Measurements from ENCODE around the gene EFCAB13.

The EFCAB13 gene, protein sequence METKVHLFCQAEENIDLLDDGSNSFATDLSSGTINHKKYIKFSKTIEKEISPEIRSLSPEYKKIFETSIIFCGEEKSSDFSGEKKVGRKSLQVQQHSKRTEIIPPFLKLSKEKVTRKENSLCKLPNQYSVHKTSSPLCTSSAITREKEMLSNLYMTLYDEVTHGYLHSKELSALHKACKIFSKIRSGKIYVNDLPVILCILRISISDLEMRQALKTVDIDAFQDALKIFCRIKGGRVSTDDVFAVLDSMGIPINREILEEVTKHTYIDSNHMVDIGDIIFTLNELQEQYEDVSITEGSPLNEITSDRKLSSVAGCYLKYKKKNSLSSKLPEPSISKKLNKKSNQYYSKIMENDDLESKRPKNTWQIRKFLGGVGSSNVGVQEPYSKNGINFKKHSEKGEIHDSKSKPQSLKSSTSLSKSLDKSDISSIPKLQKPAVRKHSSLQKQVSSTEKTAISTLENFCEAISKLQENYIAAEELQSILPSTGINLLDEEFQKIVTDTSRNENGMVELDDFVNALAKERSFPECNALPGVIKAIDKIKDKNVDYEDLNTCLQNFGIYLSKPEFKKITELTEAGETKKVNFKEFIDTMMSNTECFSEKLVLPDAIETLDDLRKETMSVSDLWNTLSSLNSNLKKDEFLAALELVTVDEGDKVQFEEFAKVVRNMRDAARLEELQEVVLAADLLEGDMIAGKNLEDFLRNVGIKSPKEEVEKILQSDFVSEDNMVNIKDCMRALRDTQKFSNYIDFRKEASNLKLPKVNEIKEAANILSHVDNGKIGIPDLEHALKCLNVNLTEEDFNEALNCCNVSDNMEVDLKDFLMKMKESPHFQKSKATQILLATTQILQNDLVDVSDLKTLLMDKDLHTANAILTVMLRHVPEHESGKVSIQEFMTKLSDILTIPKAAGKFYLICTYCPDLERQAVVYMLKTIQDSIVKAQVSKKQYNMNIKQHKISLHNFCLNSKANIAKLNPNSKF

GRCh38 chr17:47323382-47324223 is at the start of gene EFCAB13:
Gene EFCAB13 (plus strand): TSS chr17:47323955. CDS start chr17:47328354, 4,399 bp downstream.
- DNase-seq (ENCODE audit: low read depth): peak; percentile 60

GRCh38 chr17:47274319-47275069 is 49.3 kb upstream of the EFCAB13 start:
- DNase-seq (ENCODE audit: low read depth): no peak

- DNase-seq (ENCODE audit: low read depth): no peak
These were observed 48.3 kb upstream of the EFCAB13 start for GRCh38 chr17:47275245-47275984.

GRCh38 chr17:47276444-47276843 is 47.3 kb upstream of the EFCAB13 start:
- no peak for DNase-seq (ENCODE audit: low read depth)

DNA sequence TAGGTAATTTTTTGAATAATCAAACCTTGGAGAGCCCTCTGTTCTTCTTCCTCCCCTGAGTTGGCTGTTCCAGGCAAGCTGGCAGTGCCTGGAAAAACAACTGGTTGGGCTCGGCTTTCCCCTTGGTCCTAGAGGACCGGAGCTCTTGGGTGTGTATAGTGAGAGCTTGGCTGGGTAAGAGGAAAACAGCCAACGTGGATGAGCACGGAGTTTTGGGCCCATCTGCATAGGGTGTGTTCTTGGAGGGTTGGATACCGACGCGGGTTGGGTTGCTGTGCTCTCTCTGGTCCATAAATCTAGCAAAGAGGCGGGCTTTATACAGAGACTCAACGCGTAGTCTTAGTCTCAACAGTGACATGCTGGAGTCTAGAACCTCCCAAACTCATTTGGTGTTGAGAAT is 46.9 kb upstream of the EFCAB13 start:
- no peak for DNase-seq (ENCODE audit: low read depth)

DNA sequence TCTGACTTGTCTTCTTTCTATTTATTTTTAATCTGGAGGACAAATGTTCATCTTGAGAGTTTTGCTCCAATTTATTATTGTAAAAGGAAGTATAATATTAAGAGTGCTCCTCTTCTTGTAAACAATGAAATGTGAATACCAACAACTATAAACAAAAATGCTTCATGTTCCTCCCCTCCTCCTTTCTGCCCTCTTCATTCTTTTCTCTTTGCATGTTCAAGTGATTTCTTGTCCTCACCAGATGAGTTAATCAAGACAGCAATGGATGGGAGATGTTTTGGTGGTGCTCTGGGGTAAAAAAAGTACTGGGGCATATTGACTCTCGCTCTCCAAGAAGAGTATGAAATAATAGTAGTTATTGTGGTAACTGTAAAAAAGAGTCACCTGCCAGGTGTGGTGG is 45.8 kb upstream of the EFCAB13 start:
- no peak for DNase-seq (ENCODE audit: low read depth)

GRCh38 chr17:47278561-47278960 is 45.2 kb upstream of the EFCAB13 start:
- DNase-seq (ENCODE audit: low read depth): no peak

- no peak for DNase-seq (ENCODE audit: low read depth)
These were observed 44.5 kb upstream of the EFCAB13 start for GRCh38 chr17:47279062-47279801.

DNA sequence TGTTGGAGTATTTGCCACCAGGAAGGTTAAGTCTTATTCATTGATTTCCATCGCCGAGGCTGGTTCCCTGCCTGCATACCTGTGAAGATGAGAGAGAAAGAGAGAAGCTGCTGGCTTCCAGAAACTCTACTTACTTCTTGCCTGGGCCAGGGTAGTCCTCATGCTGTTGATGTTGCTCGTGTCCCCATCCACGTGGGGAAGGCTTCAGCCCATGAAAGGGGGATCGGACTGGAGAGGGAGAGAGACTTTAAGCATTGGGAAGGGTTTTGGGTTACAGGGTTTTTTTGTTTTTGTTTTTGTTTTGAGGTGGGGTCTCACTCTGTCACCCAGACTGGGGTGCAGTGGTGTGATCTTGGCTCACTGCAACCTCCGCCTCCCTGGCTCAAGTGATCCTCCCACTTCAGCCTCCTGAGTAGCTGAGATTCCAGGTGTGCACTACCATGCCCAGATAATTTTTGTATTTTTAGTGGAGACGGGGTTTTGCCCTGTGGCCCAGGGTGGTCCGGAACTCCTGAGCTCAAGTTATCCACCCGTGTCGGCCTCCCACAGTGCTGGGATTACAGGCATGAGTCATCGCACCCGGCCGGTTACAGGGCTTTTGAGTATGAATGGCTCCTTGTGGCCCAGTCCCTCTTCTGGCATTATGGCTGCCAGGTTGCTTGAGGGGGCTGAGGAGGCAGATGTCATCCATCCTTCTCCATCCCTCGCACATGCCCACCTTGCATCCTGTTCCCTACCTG is 43.5 kb upstream of the EFCAB13 start:
- DNase-seq (ENCODE audit: low read depth): no peak

- no peak for DNase-seq (ENCODE audit: low read depth)
These were observed 42.5 kb upstream of the EFCAB13 start for GRCh38 chr17:47281216-47281615.

DNA sequence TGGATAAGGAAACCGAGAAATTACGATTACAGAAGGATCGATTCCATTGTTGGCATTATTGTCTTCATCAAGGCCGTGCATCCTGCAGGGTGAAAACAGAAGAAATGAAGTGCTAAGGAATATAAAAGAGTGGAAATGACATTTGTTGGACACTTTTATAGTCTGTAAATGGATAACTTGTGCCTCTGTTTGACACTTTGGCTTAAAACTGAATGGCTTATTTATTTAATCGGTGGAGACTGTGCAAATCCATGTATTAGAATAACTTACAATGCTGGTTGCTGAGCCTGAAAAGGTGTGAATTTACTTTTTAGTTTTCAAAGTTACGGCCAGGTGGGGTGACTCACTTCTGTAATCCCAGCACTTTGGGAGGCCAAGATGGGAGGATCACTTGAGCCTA is 38.8 kb upstream of the EFCAB13 start:
- no peak for DNase-seq (ENCODE audit: low read depth)

- DNase-seq (ENCODE audit: low read depth): no peak
These were observed 37.4 kb upstream of the EFCAB13 start for GRCh38 chr17:47286198-47286914.

DNA sequence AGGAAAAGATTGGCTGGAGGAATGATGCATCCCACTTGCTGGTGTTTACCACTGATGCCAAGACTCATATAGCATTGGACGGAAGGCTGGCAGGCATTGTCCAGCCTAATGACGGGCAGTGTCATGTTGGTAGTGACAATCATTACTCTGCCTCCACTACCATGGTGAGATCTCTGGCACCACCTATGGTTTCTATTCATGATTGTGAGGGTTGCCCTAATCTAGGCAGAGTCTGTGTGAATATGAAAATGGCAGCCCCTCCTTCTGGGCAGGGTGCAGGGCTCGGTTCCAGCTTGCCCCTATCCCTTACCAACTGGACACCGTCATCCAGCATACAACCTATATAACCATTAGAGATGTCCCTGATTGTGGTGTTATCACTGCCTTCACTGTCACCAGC is 36.7 kb upstream of the EFCAB13 start:
- no peak for DNase-seq (ENCODE audit: low read depth)

DNA sequence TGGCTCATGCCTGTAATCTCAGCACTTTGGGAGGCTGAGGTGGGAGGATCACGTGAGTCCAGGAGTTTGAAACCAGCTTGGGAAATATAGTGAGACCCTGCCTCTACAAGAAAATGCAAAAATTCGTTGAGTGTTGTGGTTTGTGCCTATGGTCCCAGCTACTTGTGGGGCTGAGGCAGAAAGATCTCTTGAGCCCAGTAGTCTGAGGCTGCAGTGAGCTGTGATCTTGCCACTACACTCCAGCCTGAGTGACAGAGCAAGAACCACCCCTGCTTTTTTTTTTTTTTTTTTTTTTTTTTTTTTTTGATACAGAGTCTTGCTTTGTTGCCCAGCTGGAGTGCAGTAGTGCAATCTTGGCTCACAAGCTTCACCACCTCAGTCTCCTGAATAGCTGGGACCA is 36.1 kb upstream of the EFCAB13 start:
- no peak for DNase-seq (ENCODE audit: low read depth)

GRCh38 chr17:47288531-47289116 is 35.1 kb upstream of the EFCAB13 start:
- DNase-seq (ENCODE audit: low read depth): no peak

- DNase-seq (ENCODE audit: low read depth): no peak
These were observed 34.5 kb upstream of the EFCAB13 start for GRCh38 chr17:47289302-47289701.

- no peak for DNase-seq (ENCODE audit: low read depth)
These were observed 32.9 kb upstream of the EFCAB13 start for GRCh38 chr17:47290870-47291241.

DNA sequence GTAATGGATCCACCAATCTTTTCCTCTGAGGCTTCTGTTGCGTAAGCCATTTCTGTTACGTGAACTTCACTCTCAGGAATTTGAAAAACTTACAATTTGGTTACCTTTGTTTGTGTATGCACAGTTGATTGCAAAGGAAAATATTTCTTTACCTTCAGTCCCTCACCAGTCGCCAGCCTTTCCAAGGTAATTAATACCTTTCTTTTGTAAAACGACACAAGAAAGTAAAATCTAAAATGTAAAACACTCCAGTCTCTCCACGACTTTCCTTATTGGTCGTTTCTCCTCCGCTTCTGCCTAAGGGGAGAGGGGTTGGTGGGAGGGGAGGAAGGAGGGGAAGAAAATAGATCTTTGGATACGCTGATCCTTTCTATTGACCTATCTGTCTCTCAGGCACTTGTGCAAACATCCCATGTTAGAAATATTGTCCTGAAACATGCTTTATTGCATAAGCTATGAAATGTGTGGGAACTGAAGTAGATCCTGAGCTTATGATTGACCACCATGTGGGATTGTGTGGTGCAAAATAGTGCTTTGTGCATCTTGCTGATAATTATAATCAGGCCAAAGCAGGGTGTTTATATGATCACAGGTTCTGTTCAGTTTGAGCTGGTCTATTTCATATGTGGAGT is 32.4 kb upstream of the EFCAB13 start:
- no peak for DNase-seq (ENCODE audit: low read depth)
